Activated T-helper 1 cell treated with anti-CD3 and anti-CD28 coated beads, Interleukin-12 subunit alpha, Interleukin-12 subunit beta, Interleukin-2, Interleukin-4 antibody, amounts not matched to agents 30 ng/mL and 10 ng/mL and 1 ng/mL, durations not matched to agents 14 hours and 24 hours and 36 hours (primary cell): ENCODE measurements around the gene ERG28. TPM values are rescaled to one million over a fixed set of nuclear protein-coding genes. Genes with fewer than 3 reads are reported as not detected.
"Not testable (repeated sequence)": the region's sequence is repeated elsewhere in the genome, so short reads cannot be mapped to it uniquely, and the experiment has no call there.

Experiments
- DNase-seq: peaks from one replicate; pipeline ENCODE4 v3.0.0; 2021; ENCODE audit warnings: low spot score
- H3K27ac Mint-ChIP-seq: one replicate; pipeline ENCODE4 v1.8.0; 2021; ENCODE audit warnings: mild to moderate bottlenecking, mixed read lengths
- H3K27me3 Mint-ChIP-seq: one replicate; pipeline ENCODE4 v1.8.0; 2022; ENCODE audit warnings: mild to moderate bottlenecking, moderate library complexity, mixed read lengths; ENCODE audit not compliant: insufficient read depth
- H3K36me3 Mint-ChIP-seq: one replicate; pipeline ENCODE4 v1.8.0; 2021; ENCODE audit warnings: low read depth, mixed read lengths
- H3K4me1 Mint-ChIP-seq: one replicate; pipeline ENCODE4 v1.8.0; 2021; ENCODE audit warnings: low read depth, mixed read lengths
- H3K4me3 Mint-ChIP-seq: one replicate; pipeline ENCODE4 v1.8.0; 2021; ENCODE audit warnings: mild to moderate bottlenecking, moderate library complexity, mixed read lengths
- H3K9me3 Mint-ChIP-seq: one replicate; pipeline ENCODE4 v1.8.0; 2021; ENCODE audit warnings: mixed read lengths
- intact Hi-C: fragments of 100-400 bp; cut with micrococcal nuclease; formaldehyde crosslinking; loops from one replicate; pipeline ENCODE4 v1.15.1; 2024
- total RNA-seq: library from RNA; stranded (reverse); gene quantifications from 2 replicates; pipeline ENCODE4 v1.2.3, GENCODE V29; 2022

ERG28 gene
- total RNA-seq, 1 donor from 2014 or later: 17.5 TPM

DNA sequence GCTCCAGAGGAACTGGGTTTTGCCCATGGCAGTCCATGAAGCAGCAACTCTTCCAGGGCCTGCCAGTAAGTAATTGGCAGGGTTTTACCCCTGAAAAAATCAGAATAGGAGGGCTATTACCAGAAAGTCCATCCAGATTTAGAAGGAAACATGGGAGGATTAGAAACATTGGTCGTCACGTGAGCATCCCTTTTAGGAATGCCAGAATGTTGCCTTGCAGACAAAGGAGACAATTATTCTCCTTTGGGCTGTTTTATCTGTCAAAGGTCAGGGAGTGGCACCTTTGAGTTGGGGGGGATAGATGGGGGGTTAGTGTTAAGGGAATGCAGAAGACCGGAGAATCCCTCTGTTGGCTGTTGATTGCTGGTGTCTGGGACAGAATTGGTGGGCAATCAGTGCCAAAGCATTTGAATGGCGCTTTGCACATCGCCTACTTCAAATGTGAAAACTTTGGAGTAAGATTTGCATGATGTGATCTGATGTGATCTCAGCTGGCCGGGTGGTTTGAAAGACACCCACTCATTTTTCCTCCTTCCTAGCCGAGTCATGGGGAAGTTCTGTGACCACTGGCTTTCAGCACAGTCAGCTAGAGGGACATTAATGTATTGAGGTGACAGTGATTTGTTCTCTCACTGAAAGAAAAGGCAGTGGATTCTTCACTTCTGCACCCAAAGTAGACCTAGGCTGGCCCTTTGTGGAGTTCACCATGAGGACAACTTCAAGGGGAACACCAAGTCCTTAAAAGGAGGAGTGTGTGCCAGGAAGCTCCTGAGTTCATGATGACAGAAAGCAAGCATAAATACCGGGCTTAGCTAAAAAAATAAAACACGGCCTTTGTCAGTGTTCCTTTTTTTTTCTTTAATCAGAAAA is 50.8 kb downstream of the ERG28 start:
- Mint-ChIP-seq H3K9me3 (peaks cover 29% of the 10 kb centered on the region), H3K4me1 (no peaks in the 10 kb centered on the region), H3K27ac (no peak overlapping the region), H3K27me3 (peaks cover 2% of the 10 kb centered on the region), H3K4me3 (no peak overlapping the region), H3K36me3 (no peaks in the 10 kb centered on the region)
- no peak for DNase-seq
- intact Hi-C loops: no loop called here

DNA sequence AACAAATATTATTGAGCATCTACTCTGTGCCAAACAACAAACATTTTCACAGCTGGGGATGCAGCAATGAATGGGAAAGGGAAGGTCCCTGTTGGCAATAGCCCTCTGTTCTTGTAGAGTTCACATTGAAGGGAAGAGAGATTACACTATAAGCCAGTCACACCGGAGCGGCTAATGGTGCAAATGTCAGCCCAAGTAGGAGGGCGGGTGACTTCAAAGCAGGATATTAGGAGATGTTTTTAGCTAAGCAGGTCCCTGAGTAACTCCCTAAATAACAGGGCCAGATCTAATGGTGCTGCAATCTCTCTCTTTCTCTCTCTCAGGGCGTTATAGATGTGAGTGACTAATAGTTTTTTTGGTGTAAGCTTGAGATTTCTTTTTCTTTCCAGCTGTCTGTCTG is 51.6 kb downstream of the ERG28 start:
- no peaks in the 10 kb centered on the region for H3K36me3 Mint-ChIP-seq
- H3K27ac Mint-ChIP-seq: no peak overlapping the region
- DNase-seq: no peak
- H3K27me3 Mint-ChIP-seq: peaks cover 2% of the 10 kb centered on the region
- no peaks in the 10 kb centered on the region for H3K4me1 Mint-ChIP-seq
- H3K4me3 Mint-ChIP-seq: no peak overlapping the region
- H3K9me3 Mint-ChIP-seq: peaks cover 24% of the 10 kb centered on the region
- intact Hi-C loops: no loop called here

DNA sequence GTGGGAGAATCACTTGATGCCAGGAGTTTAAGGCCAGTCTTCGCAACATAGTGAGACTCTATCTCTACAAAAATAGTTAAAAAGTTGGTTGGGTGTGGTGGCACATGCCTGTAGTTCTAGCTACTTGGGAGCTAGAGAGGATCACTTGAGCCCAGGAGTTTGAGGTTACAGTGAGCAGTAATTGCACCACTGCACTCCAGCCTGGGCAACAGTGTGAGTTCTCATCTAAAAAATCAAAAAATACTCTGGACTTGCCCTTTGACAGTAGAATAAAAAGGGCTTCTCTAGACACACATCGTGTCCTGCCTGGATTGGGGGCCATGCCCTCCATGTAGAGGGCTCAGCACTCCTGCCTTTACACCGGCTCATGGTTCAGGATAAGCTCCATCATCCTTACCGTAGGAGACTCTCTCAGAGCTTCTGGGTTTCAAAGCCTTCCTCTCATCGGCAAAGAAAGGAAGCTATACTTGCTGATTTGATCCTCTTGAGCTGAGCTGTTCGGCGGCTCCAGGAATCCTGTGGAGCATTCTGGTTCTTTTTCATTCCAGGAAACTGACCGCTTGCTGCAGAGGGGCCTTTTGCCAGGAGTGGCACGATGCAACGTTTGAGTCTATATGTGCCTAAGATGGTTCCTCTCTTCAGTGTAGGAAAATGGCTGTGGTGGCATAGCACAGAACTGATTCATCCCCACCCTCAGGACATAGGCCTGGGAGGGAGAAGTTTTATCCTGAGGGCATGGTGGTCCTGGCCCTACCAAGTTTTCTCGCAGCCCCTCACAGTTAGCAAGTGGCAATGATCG is 52.6 kb downstream of the ERG28 start:
- intact Hi-C loops: no loop called here
- H3K36me3 Mint-ChIP-seq: no peaks in the 10 kb centered on the region
- H3K9me3 Mint-ChIP-seq: peaks cover 22% of the 10 kb centered on the region

DNA sequence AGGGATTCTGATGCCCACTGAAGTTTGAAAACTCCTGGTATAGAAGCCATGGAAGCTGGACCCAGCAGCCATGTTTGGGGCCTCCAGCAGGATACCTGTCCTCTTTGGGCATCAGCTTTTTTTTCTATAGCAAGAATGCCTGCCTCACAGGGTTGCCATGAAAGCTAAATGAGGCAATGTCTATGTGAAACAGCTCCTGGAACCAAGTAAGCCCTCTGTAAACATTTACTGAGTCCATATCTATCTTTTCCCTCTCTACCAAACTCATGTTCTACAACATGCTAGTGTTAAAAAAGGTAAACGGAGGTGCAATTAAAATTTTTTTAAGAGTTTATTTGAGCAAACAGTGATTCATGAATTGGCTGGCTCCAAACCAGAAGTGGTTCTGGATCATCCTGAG is 53.6 kb downstream of the ERG28 start:
- peaks cover 17% of the 10 kb centered on the region for H3K9me3 Mint-ChIP-seq
- intact Hi-C loops: no loop called here
- no peak for DNase-seq
- H3K27me3 Mint-ChIP-seq: peaks cover 2% of the 10 kb centered on the region
- H3K4me1 Mint-ChIP-seq: no peaks in the 10 kb centered on the region
- H3K36me3 Mint-ChIP-seq: no peaks in the 10 kb centered on the region
- no peak overlapping the region for H3K4me3 Mint-ChIP-seq
- H3K27ac Mint-ChIP-seq: no peak overlapping the region

More for the DNA sequence above, 52.6 kb downstream of the ERG28 start:
- no peak overlapping the region for H3K27ac Mint-ChIP-seq
- peaks cover 2% of the 10 kb centered on the region for H3K27me3 Mint-ChIP-seq
- no peak overlapping the region for H3K4me3 Mint-ChIP-seq
- no peaks in the 10 kb centered on the region for H3K4me1 Mint-ChIP-seq
- no peak for DNase-seq

DNA sequence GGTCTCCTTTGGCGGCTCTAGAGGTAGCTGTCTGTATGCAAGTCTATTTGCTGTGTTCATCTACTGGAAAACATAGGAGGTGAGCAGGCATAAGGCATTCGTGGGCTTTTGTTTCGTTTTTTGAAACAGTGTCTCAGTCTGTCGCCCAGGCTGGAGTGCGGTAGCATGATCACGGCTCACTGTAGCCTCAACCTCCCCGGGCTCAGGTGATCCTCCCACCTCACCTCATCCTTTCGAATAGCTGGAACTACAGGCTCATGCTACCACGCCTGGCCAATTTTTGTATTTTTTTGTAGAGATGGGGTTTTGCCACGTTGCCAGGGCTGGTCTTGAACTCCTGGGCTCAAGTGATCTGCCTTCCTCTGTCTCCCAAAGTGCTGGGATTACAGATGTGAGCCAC is 54.8 kb downstream of the ERG28 start:
- Mint-ChIP-seq H3K4me1 (no peaks in the 10 kb centered on the region), H3K27me3 (peaks cover 2% of the 10 kb centered on the region), H3K9me3 (peaks cover 17% of the 10 kb centered on the region), H3K4me3 (no peak overlapping the region), H3K36me3 (no peaks in the 10 kb centered on the region), H3K27ac (no peak overlapping the region)
- no peak for DNase-seq
- intact Hi-C loops: no loop called here

DNA sequence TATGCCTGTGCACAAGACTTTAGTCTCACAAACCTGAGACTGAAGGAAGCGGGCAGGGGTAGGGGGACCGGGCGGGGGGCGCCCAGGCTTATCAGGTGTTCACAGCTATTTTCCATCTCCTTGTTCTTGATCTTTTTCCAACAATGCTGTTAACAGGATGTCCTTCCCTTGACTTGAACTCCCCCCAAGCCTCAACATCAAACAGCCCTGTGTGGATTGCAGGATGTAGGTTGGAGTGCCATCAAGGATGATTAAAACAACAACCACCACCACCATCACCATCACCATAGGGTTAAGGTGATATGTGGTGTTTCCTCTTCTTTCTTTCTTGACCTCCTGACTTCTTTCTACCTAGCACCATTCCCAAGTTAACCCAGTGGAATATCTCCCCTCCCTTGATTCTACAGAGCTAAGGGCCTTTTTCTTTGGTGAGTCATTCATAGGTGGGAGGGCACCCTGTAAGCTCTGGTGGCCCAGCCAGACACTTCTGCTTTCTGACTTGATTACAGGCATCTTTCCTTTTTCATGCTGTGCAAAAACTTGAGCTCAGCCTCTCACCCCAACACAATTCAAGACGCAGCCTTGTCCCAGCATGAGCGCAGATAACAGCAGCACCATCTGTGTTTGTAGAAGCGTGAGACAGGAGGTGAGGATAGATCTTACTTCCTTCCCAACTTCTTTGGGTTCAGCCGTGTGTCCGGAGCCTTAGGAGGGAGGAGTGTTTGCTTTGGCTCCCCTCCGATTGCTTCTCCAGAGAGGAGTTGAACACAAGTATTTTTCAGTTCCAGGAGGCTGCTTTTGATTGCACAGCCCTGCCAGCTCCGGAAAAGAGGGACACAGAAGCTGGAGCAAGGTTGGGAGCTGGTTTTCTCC is 55.5 kb downstream of the ERG28 start:
- intact Hi-C loops: no loop called here
- no peaks in the 10 kb centered on the region for H3K36me3 Mint-ChIP-seq
- H3K27ac Mint-ChIP-seq: no peak overlapping the region
- H3K4me3 Mint-ChIP-seq: no peak overlapping the region
- H3K27me3 Mint-ChIP-seq: peaks cover 2% of the 10 kb centered on the region
- no peak for DNase-seq
- no peaks in the 10 kb centered on the region for H3K4me1 Mint-ChIP-seq
- peaks cover 17% of the 10 kb centered on the region for H3K9me3 Mint-ChIP-seq

DNA sequence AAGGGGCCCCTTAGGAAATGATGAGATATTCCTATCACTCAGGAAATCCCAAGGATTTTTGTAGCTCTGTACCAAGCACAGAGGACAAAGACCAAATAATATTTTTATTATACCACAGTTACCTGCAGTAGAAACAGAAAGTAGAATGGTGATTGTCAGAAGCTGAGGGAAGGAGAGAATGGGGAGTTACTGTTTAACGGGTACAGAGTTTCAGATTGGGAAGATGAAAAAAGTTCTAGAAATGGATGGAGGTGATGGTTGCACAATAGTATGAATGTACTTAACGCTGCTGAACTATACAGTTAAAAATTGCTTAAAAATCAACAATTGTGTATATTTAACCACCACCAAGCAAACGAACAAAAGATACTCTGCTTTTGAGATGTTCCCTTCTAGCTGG is 58.2 kb downstream of the ERG28 start:
- peaks cover 3% of the 10 kb centered on the region for H3K9me3 Mint-ChIP-seq
- intact Hi-C loops: no loop called here

DNA sequence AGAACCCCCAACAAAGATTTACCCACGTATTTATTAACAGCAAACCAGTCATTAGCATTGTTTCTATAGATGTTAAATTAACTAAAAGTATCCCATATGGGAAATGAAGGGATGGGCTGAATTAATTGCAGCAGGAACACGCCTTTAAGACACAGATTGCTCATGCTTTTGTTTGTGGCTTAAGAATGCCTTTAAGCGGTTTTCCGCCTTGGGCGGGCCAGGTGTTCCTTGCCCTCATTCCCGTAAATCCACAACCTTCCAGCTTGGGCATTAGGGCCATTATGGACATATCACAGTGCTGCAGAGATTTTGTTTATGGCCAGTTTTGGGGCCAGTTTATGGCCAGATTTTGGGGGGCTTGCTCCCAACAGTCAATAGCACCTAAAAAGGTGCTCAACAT is 59.6 kb downstream of the ERG28 start:
- H3K9me3 Mint-ChIP-seq, H3K4me1 Mint-ChIP-seq, DNase-seq, H3K27me3 Mint-ChIP-seq, H3K27ac Mint-ChIP-seq, H3K4me3 Mint-ChIP-seq, intact Hi-C loops, H3K36me3 Mint-ChIP-seq: not testable (repeated sequence)

More for the DNA sequence above, 58.2 kb downstream of the ERG28 start:
- H3K36me3 Mint-ChIP-seq: no peaks in the 10 kb centered on the region
- peaks cover 5% of the 10 kb centered on the region for H3K27me3 Mint-ChIP-seq
- no peak overlapping the region for H3K4me3 Mint-ChIP-seq
- no peak overlapping the region for H3K27ac Mint-ChIP-seq
- no peak for DNase-seq
- no peaks in the 10 kb centered on the region for H3K4me1 Mint-ChIP-seq

DNA sequence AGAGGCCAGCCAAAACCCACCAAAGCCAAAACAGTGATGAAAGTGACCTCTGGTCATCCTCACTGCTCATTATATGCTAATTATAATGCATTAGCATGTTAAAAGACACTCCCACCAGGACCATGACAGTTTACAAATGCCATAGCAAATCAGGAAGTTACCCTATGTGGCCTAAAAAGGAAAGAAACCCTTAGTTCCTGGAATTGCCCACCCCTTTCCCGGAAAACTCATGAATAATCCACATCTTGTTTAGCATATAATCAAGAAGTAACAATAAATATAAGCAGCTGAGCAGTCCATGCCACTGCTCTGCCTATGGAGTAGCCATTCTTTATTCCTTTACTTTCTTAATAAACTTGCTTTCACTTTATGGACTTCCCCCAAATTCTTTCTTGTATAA is 60.6 kb downstream of the ERG28 start:
- H3K27ac Mint-ChIP-seq, H3K4me1 Mint-ChIP-seq, H3K9me3 Mint-ChIP-seq, H3K36me3 Mint-ChIP-seq, H3K27me3 Mint-ChIP-seq, H3K4me3 Mint-ChIP-seq, DNase-seq, intact Hi-C loops: not testable (repeated sequence)

Other genes with a start within 250 kb of the ERG28 start
- 1.8 and 2.0 TPM in 2 replicates for gene JDP2, start 232.9 kb downstream of the ERG28 start, total RNA-seq
- gene BATF, start 138.4 kb downstream of the ERG28 start, total RNA-seq: 213 and 214 TPM in 2 replicates
- gene FLVCR2, start 82.3 kb downstream of the ERG28 start, total RNA-seq: 2.5 and 2.9 TPM in 2 replicates
- 36.2 and 39.0 TPM in 2 replicates for gene TTLL5, start 370 bp upstream of the ERG28 start, total RNA-seq